Skeletal muscle cell (primary cell): ENCODE measurements around the gene CORO2B.

Experiments
- DNase-seq: peaks from one replicate; pipeline ENCODE4 v3.0.0-alpha.2; 2010; ENCODE audit warnings: low read depth
- H3K4me3 ChIP-seq: 2 replicates; pipeline ENCODE4 v1.5.1; 2011; ENCODE audit warnings: low read depth, mild to moderate bottlenecking, control low read depth, low read length, moderate library complexity

The CORO2B gene

GRCh38 chr15:68770216-68770615, 191.4 kb downstream of the CORO2B start:
- DNase-seq, result no peak
- H3K4me3 ChIP-seq, result no peak overlapping the region

GRCh38 chr15:68773036-68773435, 194.2 kb downstream of the CORO2B start:
- no peak overlapping the region for H3K4me3 ChIP-seq
- no peak for DNase-seq

- no peak for DNase-seq
- no peak overlapping the region for H3K4me3 ChIP-seq
These were observed 195.3 kb downstream of the CORO2B start for GRCh38 chr15:68774120-68774519.

GRCh38 chr15:68774521-68775235, 195.9 kb downstream of the CORO2B start:
- no peak overlapping the region for H3K4me3 ChIP-seq
- DNase-seq, result no peak

- H3K4me3 ChIP-seq, result no peak overlapping the region
- no peak for DNase-seq
These were observed 196.4 kb downstream of the CORO2B start for GRCh38 chr15:68775236-68775577.

- peak; percentile 62 for DNase-seq
- no peak overlapping the region for H3K4me3 ChIP-seq
These were observed 197.1 kb downstream of the CORO2B start for GRCh38 chr15:68775671-68776476.

- no peak overlapping the region for H3K4me3 ChIP-seq
- DNase-seq, result no peak
These were observed 197.9 kb downstream of the CORO2B start for GRCh38 chr15:68776477-68777270.
